CD4-positive, alpha-beta T cell treated with Interleukin-4 for 1 hour (primary cell): ENCODE data around the gene SRGAP3.
"Not testable (repeated sequence)": the region's sequence is repeated elsewhere in the genome, so short reads cannot be mapped to it uniquely, and the experiment has no call there.

Source experiments
- DNase-seq, 2 donors: peaks; one replicate each; pipeline ENCODE4 v3.0.0-alpha.2; 2020 to 2022

SRGAP3 gene

DNA sequence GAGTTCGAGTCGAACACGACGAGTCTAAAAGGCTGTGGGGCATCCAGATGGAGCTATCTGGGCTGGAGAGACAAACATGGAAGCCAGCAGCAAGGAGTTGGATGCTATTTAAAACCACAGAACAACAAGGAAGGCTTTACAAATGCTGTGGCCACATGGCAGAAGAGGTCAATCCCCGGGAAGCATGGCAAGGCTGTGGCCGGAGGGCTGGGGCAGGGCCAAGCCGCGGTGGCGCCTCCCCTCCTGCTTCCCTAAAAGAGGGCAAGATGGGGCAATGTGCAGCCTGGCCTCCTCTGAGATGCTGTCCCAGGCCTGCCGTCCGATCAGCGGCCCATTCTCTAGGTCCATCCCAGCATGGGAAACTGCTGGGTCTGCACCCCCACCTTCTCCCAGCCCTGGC, 139.1 kb downstream of the SRGAP3 start:
- no peak for DNase-seq

DNA sequence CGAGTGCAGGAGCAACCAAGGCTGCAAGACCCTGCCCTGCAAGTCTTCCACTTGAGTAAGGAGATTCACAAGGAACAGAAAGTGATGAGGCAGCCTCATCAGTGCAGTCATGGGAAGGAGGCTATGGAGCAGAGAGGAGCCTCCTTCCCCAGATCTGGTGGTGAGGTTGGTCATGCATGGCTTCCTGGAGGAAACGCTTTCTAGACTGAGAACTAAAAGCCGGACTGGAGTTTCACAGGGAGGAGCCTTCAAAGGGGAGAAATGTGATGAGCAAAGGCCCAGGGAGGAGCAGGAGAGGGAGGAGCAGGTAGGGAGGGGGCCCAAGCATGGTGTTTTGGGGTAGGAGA, 139.9 kb downstream of the SRGAP3 start:
- no peak for DNase-seq

DNA sequence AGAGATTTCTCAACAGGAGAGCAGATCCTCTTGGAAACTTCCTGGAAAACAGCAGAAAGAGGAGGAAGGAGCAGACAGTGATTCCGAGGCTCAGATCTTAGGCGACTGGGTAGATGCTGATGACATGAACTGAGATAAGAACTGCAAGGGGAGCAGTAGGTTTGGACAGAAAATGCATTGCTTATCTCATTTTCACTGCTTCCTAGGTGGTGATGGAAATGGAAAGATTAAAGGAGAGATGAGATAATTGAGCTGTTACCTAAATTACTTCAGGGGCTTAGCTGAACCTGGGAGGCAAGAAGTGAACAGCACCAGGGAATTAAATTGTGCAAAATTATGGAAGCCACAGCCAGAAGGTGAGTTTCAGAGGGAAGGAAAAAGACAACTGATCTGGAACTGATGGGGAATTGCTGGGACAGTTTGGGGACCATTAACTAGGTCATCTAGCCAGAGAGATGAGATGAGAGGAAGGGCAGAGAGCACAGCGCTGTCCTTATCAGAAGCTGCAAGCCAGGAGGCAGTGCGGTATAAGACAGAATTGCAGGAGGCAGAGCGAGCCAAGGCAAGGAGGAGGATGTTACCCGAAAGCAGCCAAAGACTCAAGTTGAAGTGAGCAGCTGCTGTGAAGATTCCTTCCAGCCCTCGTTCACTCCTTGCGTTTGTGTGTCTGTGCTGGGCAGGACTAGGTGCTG, 140.4 kb downstream of the SRGAP3 start:
- DNase-seq, result no peak

DNA sequence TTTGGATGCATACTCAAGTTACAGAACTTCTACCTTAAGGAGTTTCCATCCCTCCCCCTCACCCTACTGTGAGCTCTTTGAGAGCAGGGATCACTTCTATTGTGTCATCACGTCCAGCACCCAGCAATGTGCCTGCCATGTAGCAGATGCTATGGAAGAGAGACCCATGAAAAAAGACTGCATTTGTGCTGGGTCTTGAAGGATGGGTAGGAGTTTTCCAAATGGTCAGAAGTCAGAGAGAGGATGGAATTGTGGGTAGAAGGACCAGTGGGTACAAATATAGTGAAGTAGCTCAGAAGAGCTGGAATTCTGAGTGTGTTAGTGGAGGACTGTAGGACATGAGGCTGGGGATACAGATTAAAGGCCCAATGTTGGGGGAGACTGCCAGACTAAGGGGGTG, 141.7 kb downstream of the SRGAP3 start:
- no peak for DNase-seq

DNA sequence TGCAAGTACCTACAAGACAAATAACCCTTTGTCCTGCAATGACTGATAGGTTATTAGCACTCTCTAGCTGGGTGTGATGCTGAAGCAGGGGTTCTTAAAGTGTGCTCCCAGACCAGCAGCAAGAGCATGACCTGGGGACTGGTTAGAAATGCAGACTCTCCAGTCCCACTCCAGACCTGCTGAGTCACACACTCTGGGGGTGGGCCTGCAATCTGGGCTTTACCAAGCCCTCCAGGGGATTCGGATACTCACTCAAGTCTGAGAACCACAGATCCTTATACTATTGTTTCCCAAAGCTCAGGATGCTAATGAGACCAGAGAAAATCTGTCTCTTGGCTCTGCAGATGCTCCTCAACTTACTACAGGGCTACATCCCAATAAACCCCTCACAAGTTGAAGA, 144.0 kb downstream of the SRGAP3 start:
- no peak for DNase-seq

DNA sequence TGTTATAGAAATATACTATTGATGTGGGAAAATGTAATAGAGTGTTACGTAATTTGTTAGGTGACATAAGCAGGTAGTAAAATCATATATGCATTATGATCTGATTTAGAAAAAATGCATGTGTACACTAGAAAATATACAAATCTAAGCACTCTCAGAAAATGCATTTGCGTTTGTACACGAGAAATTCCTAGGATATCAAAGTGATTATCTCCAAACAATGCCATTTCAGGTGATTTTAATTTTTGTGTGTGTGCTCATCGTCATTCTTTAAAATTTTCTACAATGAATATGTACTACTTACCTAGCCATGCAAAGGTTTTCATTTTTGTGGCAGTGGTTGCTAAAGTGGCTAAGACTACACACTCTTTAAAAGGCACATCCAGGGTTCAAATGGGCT, 145.3 kb downstream of the SRGAP3 start:
- no peak for DNase-seq

DNA sequence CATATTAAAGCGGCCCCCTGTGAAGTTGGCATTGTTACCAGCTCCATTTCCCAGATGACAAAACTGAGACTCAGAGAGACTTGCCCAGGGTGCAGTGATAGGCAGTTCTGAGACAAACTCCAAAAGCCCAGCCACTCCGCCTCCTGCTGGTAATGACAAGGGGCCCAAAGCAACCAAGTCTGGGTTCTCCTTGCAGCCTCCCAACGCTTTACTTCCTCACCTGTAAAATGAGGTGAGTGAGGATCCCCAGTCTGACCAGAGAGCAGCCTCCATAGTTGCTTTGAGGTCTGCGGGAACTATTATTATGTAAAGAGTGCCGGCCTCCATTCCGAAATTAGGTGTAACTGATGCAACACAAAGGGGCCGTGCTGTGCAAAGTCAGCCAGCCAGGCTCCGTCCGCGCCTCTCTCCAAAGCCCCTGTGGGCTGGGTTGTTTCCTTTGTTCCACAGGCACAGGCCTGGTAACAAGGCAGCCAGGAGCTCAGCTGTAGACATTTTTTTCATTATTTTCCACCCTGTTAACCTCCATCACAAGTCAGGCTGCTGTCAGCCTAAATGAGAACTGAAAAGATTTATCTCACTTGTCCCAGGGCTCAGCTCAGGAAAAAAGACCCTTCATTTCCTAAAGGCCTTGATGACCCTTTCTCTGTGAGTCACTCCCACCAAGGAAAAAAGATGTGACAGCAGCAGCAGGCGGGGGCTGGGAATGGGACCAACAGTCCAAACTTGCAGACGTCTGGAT, 147.0 kb downstream of the SRGAP3 start:
- no peak for DNase-seq

DNA sequence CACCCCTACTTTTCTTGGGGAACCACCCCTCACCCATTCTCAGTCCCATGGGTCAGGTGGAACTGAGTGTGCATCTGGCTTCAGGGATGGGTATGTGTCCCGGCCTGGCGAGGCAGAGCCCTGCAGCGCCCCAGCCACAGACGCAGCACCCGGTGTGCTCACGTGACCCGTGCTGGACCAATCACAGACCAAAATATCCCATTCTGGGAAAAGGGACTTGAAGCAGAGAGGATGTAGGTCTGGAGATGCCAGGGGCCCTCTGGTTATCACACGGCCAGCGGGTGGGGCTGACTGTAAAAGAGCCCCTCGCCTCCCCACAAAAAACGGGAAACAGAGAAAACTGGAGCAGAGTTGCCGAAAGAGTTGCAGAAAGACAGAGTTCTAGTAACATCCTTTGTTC, 148.2 kb downstream of the SRGAP3 start:
- no peak for DNase-seq

DNA sequence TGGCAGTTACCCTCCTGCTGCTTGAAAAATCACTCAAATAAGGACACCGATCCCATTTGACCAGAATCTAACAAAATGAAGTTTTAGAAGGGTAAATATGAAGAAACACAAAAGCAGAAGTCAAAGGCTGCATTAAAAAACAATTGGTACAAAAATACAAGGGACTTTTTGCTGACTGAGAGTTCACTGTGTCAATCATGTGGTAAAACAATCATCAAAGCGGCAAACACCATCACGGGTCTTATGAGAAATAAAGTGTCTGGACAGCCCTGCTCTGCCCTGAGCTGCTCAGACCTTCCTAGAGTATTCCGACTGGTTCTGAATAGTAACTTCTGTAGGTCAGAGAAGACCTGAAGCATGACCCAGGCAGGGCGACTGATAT, 148.9 kb downstream of the SRGAP3 start:
- DNase-seq, result no peak

DNA sequence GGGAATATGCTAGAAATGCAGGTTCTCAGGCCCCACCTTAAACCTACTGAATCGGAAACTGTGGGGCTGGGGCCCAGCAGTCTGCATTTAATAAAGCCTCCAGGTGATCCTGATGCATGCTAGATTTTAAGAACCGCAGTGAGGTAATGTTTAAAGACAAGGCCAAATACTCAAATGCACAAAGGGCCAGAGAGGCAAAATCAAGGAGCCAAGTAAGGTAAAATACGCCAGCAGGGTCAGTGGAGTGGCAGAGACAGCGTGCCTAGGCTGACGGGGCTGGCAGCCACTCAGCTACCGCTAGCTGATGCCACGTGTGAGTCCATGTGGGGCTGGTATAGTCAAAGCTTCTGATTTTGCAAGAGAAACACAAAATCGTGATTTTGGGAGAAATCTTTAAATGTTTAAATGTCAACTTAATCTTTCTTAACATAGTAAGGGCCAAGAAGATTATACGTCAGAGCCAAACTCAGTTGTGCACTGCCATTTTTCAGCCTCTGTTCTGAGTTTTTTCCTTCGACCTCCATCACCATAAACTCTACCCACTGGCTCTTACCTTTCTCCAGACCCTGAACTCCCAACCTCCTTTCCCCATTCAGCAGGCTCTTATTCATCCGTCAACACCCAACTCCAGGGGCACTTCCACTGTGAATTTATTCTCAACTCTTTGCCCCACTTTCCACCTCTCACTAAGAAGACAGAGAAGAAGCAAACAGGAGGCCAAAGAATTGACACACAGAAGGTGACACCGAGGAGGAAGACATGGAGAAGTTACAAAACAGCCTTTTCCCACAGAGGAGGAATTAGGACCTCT, 149.5 kb downstream of the SRGAP3 start:
- DNase-seq, result no peak

DNA sequence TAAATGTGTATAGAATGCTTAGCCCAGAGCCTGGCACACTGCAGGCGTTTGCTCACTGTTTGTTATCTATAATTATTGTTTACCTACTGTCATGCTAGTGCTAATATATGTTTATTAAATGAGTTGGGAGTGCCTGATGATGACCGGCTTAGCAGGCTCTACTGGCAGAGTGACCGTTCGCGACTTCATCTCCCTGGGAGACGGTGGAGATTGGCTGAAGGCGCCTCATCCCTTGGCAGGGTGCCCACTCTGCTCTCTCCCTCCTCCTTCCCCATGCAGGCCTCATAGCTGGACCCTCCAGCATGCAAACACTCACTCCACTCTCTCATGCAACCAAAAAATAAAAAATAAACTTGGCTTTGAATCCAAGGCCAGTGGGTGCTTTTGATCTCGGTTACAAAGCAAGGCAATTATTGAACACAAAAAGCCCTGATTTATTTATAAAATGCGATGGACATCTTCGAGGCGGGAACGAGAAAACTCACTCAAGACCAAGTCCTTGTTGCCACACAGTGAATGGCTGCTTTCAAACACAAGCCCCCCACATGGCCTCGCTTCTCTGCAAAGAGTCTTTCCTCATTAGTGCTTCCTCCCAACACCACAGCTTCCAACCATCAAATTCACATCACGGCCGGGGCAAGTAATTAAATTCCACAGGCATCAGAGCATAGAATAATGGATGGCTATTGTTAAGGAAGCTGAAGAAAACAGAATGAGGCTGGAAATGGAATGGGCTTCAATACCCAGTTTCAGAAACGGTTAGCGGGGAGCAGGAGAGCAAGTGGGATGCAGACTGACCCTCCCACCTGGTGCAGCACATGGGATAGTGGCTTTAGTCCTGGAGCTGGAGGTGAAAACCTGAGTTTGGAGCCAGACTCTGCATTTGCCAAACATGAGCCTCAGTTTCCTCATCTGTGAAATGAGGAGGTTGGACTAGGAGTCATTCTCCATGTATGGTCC, 150.4 kb downstream of the SRGAP3 start:
- no peak for DNase-seq

DNA sequence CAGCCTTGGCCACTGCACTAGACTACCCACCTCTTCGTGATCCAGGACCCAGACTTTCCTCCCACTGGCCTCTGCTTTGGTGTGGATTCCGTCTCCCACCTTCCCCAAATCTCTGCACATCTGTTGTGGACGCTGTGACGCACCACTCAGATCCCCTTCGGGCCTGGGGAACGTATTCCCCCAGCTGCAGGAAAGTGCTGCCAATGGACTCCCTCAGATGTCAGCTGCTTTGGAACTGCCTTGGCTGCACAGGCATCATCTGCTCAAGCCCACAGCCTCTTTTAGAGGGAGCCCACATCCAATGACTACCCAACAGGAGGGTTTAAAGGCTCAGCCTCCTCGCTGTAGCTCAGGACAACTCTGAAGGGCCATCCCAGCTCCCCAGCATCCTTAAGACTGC, 152.0 kb downstream of the SRGAP3 start:
- no peak for DNase-seq

DNA sequence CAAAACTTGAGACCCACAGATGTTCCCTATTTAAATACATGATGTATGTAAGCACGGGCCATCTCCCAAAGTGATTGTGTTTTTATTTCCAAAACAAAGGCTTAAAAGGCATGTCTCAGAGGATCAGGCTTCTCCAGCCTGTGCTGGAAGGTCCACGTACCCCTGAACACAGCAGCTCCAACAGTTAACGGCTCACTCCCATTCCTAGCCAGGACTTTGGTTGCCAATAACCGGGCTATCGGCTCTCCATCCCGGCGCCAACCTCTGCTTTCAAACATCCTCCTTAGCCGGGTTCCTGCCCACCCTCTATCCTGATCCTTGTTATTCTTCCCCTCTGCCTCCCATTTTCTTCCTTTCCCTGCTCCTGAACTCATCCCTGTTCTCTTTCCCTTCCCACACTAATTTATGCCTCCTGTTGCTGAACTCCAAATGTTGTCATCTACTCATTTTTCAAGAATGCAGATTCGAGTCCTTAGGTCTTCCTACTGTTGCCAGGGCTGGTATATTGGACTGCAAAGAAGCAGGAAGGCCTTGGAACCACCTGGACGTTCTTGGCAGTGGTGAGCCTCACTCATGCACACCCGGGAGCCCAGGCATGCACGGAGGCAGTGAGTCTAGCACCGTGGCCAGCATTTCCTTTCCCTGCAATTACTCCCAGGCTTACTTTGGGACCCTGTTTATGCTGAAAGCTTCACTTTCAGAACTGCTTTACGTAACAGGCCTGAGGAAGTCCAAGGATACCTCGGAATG, 157.8 kb downstream of the SRGAP3 start:
- DNase-seq, result no peak

DNA sequence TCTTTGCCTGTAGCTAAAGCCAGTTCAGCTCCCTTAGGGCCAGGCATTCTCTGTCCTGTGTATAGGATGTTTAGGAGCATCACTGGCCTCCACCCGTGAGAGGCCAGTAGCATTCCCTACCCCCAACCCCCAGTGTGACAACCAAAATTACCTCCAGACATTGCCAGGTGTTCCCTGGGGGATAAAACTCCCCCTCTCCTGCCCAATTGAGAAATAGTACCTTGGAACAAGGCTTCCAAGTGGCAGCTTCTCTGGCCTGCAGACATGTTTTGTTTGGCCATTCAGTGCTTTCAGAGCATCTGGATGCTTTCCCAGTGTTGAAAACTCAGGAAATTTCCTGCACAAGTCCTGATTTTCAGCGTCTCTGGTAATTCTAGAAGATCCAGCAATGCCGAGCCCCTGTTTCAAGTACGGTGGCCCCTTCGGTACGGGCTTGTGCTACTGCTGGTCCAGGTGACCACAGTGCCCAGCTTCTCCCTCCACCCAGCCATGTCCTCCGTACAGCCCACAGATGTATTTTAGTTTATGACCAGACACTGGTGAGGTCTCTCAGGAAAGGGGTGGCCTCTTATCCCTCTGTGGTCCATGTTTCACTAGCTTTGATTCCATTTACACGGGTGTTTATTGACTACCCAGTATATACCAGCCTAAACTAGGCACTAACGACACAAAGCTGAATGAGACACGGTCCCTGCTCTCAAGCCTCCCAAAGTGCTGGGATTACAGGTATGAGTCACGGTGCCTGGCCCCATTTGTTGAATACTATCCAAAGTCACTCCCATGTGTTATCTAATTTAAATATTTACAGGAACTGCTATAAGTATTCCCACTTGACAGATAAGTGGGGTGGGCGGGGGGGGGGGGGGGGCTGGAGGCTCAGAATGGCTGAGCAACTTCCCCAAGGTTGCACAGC, 160.7 kb downstream of the SRGAP3 start:
- DNase-seq, result no peak

DNA sequence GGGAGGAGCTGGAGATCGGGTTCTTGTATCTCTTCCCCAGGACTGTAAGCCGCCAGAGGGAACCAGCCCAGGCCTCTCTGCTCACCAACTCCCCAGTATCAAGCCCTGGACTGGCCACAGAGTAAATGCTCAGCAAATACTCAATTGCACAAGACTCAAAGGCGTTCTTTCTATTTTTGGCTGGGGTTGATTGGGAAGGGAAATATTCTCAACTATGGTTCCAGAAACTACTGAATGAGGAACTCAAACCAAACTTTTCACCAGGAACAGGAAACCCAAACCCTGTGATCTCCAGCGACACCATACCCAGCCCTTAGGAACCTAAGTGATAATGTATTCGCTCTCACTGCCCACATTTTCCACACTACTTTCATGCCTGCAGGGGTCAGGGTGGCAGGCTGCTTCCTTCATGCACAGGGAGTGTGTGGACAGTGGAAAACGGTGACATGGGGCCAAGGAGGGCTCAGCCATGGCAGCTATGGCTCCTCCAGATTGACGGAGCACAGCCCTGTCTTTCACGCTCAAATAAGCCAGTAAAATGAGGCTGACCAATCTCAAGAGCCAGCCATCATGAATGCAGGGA, 161.5 kb downstream of the SRGAP3 start:
- no peak for DNase-seq

DNA sequence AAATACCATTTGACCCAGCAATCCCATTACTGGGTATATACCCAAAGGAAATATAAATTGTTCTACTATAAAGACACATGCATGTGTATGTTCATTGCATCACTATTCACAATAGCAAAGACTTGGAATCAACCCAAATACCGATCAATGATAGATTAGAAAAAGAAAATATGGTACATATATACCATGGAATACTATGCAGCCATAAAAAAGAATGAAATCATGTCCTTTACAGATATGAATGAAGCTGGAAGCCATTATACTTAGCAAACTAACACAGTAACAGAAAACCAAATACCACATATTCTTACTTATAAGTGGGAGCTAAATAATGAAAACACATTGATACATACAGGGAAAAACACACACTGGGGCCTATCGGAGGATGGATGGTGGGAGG, 164.0 kb downstream of the SRGAP3 start:
- not testable (repeated sequence) for DNase-seq

DNA sequence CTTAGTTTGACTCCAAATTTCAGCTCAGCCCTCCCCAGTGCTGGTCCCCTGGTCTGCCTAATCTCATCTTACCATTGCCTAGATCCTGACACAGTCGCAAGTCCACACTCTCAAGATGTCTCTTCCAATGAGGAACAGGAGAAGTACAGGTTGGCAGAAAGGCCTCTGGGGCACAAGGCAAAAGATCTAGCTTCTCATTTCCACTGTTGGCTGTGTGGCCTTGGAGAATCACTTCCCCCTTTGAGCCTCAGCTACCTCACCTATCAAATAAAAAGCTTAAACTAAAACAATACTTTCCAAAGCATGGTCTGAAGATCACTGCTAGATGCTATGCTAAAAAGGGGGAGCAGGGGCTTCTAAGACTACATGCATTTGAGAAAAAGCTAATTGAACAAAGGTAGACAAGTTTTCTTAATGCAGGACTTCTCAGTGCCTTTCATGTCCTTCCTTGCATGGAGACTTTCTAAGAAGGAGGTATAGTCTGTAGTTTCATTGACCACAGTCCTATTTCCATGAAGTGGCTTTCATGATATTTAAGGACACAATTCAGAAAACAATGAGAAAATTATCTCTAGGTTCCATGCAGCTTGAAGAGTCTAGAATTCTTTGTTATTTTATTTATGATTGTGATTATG, 168.1 kb downstream of the SRGAP3 start:
- no peak for DNase-seq

DNA sequence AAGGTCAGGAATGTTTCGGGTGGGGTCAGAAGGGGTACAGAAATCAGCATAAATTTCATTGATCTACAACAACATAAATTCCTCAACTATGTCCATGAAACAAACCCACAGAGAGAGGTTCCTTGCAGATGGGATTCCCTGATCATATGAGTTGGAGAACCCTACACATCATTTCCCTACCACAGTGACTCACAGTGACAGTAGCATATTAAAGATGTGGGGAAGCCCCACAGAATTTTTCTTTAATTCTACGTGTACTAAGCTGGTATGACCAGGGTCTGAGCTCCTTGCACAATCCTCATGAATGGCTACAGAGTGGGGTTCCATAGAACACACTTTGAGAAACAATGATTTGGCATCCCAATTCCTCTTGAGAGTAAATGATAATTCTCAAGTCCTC, 169.3 kb downstream of the SRGAP3 start:
- DNase-seq, result no peak

DNA sequence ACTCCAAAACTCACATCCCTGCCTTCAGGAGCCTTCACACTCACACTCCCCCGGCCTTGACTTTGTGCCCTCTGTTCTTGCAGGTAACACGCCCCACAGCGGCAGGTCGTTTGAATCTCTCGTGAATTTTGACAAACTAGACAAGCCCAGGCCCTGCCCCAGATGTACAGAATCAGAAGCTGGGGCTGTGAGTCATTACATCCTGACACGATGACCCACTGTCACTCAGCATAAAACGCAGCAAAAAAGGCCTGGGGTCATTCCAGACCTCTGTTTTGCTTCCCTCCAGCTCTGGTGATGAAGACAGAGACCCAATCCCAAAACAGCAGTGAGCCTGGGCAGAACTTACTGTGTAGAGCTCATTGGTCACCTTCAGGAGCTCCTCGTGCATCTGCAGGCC, 169.8 kb downstream of the SRGAP3 start:
- no peak for DNase-seq
